GM12801 (cell line): Measurements from ENCODE around the gene ISYNA1.

Source experiments
- TF ChIP-seq, protein P1 (sequence below): IDR thresholded peaks from one replicate; pipeline ENCODE4 v1.5.1; 2011; ENCODE audit warnings: control low read depth; ENCODE audit not compliant: insufficient read length; ENCODE audit errors: extremely low read depth

ISYNA1 gene

DNA sequence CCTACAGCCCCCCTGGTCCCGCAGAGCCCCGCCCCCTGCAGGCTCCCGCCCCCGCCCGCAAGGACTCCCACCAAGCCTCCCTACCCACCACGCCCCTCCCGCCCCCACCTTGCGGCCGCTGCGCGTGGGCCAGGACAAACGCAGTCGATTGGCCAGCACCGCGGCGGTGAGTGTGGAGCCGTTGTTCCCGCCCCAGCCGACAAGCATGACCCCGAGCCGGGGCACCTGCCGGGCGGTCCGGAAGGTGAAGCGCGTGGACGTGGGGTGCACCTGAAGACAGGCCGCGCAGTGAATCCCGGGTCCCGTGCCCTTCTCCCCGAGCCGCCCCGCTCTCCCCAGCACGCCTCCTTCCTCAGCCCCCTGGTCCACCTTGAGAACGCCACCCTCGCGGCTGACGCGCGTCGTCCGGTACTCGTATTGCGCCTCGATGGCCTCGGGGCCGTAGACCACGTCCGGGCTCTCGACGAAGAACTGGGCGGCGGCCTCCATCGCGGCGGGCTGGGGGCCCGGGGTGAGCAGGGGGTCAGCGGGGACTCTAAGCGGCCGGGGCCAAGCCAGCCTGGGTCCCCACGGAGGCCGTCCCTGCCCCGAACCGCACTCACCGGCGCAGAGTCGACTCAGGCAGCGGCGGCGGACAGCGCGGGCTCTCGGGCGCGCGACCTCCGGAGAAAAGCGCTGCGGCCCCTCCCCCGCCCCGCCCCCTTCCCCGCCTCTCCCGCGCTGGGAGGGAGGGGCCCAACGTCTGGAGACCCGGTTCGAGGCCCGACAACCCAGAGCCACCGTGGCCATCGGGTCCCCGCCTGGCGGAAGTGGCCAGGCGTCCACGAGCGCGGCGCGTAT, at the start of gene ISYNA1:
Gene ISYNA1 (minus strand): TSS at position 643 of the 840 bp plus-strand sequence. CDS start 154 bp downstream, at position 489.
- TF ChIP-seq, protein P1, sequence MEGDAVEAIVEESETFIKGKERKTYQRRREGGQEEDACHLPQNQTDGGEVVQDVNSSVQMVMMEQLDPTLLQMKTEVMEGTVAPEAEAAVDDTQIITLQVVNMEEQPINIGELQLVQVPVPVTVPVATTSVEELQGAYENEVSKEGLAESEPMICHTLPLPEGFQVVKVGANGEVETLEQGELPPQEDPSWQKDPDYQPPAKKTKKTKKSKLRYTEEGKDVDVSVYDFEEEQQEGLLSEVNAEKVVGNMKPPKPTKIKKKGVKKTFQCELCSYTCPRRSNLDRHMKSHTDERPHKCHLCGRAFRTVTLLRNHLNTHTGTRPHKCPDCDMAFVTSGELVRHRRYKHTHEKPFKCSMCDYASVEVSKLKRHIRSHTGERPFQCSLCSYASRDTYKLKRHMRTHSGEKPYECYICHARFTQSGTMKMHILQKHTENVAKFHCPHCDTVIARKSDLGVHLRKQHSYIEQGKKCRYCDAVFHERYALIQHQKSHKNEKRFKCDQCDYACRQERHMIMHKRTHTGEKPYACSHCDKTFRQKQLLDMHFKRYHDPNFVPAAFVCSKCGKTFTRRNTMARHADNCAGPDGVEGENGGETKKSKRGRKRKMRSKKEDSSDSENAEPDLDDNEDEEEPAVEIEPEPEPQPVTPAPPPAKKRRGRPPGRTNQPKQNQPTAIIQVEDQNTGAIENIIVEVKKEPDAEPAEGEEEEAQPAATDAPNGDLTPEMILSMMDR: no peak

DNA sequence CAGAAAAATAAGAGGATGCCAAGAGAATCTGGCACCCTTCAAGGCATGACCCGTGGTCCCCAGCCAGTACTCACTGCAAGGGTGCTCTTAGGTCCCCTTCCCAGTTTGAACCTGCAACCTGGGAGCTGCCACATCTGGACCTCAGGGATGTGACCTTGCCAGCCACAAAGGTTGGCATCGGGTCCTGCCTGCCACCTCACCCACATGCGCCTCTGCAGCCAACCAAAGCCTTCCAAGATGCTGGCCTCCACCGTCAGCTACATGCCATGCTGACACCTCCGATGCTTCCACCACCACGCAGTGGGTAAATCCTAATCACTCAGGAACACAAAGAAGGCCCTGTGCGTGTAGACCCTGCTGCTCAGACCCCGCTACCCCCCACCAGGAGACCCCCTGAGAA, 48.8 kb upstream of the ISYNA1 start:
- TF ChIP-seq, protein P1: no peak

DNA sequence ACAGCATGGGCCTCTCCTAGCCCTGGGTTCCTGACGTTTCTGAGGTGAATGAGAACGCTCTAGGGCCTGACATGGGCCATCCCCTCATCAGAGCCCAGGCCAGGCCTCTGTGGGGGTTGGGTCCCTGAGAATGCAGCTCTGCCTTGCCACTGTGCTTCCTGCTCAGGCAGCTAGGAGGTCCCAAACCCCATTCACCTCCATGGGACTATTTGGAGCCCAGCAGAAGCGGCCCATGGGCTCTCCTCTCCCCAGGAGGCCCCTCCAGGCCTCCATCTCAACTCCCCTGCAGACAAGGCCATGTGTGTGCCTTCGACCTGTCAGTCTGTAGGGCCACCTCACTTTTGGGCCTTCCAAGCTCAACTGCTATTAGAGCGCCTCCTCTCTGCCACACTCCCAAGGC, 47.1 kb upstream of the ISYNA1 start:
- TF ChIP-seq, protein P1: no peak

DNA sequence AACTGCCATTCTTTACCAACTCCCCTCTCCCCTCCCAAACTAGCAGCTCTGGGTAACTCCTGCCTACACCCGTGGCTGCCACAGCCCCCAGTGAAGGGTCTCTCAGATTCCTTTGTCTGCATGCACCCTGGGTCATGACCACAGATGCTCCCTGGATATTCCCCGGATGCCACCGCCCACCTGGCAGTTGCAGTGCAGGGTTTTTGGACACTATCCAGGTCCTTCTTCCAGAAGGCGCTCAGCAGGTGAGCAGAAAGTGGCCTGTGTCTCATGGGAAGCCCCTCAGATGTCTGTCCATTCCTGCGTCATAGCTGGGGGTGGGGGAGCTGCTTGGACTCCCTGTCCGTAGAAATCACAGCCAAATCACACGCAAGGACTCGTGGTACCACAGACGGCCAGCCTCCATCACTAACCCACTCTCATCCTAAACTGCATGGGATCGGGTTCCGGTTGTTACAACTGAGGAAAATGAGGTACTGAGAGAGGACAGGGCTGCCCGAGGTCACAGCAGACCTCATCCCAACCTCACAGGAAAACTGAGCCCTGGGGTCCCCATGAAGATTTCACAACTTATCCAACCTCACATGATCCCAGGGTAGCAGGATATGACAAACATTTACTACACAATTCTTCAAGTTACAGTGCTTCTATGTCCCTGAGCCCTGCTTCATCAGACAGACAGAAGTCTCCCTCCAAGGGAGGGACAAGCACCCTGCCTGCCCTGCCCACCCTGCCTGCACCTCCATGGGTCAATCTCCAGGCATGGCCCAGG, 45.4 kb upstream of the ISYNA1 start:
- TF ChIP-seq, protein P1: no peak

DNA sequence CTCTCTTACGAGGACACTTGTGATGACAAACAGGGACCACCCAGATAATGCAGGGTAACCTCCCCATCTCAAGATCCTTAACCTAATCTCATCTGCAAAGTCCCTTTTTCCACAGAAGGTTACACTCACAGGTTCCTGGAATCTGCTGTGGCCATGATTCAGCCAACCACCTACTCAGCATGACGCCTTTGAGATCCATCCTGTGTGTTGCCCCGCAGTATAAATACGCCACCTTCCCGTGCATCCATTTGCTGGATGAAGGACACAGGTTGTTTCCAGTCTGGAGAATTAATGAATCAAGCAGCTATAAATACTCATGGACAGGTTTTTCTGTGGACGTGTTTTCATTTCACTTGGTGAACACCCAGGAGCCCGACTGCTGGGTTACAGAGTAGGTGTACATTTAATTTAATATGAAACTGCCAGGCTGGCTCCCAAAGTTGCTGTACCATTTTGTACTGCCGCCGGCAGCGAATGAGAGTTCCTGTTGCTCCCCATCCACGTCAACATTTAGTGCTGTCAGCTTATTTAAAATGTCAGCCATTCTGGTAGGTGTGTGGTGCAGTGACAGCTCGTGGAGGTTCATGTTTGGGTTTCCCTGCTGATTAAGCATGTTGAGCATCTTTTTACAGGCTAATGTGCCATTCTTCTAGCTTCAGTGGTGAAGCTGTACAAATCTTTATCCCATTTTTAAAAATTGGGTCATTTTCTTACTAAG, 43.7 kb upstream of the ISYNA1 start:
- TF ChIP-seq, protein P1: no peak

DNA sequence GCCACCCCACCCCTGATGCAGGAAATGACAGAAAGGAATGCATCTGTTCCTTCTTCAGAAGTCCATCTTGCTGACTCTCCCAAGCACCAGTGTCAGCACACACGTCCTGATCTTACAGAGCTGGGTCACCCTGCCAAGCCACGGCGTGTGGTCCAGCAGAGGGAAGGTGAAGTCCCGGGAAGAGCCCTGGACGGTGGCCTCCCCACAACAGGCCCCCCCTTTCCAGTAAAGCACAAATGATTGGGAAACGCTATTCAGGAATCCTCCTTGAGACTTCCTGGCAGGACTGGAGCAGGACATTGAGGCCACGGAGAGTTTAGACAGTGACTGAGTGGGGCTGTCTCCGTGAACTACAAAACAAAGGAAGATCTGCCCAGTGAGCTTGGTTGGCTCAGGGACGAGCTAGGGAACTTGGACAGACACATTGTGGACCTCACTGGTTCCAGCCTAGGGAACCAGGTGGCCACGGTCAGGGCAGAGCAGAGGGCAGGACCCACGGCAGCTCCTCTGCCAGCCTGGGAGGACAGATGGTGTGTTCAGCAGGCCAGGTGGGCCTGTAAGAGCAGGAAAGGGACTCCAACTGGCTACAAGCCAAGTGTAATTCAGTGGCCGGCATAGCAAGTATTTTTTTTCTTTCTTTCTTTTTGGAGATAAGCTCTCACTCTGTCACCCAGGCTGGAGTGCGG, 42.2 kb upstream of the ISYNA1 start:
- TF ChIP-seq, protein P1: no peak
